Glutamatergic neuron (in vitro differentiated cells): Measurements from ENCODE around the gene STXBP6. TPM values are rescaled to one million over a fixed set of nuclear protein-coding genes. Genes with fewer than 3 reads are reported as not detected.

Source experiments
- DNase-seq: peaks from one replicate; pipeline ENCODE4 v3.0.0; 2022
- H3K27ac Mint-ChIP-seq: one replicate; pipeline ENCODE4 v1.8.0; 2020; ENCODE audit warnings: mild to moderate bottlenecking, mixed read lengths, inconsistent platforms; ENCODE audit not compliant: unreplicated experiment
- H3K27me3 Mint-ChIP-seq: one replicate; pipeline ENCODE4 v1.8.0; 2020; ENCODE audit warnings: mild to moderate bottlenecking, moderate library complexity, mixed read lengths, inconsistent platforms; ENCODE audit not compliant: unreplicated experiment
- H3K36me3 Mint-ChIP-seq: one replicate; pipeline ENCODE4 v1.8.0; 2020; ENCODE audit warnings: mild to moderate bottlenecking, mixed read lengths, inconsistent platforms; ENCODE audit not compliant: unreplicated experiment
- H3K4me1 Mint-ChIP-seq: one replicate; pipeline ENCODE4 v1.8.0; 2020; ENCODE audit warnings: mild to moderate bottlenecking, low read depth, mixed read lengths, inconsistent platforms; ENCODE audit not compliant: unreplicated experiment
- H3K4me3 Mint-ChIP-seq: one replicate; pipeline ENCODE4 v1.8.0; 2020; ENCODE audit warnings: mild to moderate bottlenecking, mixed read lengths, inconsistent platforms; ENCODE audit not compliant: unreplicated experiment
- H3K9me3 Mint-ChIP-seq: one replicate; pipeline ENCODE4 v1.8.0; 2020; ENCODE audit warnings: mild to moderate bottlenecking, moderate library complexity, mixed read lengths, inconsistent platforms; ENCODE audit not compliant: unreplicated experiment
- CTCF ChIP-seq: fragments of 200-600 bp; sonication (generic); IDR thresholded peaks from one replicate; pipeline ENCODE4 v1.5.0; 2021; ENCODE audit not compliant: partially characterized antibody, unreplicated experiment
- total RNA-seq: library from RNA; stranded (reverse); fragmentation: NEBNext Ultra II Directional; extraction: Animal tissue kit (Norgen Biotek cat#: 25700); gene quantifications from one replicate; pipeline ENCODE4 v1.2.1, GENCODE V29; 2021; ENCODE audit not compliant: unreplicated experiment

STXBP6 gene
- total RNA-seq, 1 donor from 2014 or later = 0.49 TPM

- Mint-ChIP-seq H3K4me1 (no peaks in the 10 kb centered on the region), H3K36me3 (no peaks in the 10 kb centered on the region), H3K27ac (no peak overlapping the region), H3K27me3 (no peaks in the 10 kb centered on the region), H3K4me3 (no peak overlapping the region), H3K9me3 (no peaks in the 10 kb centered on the region)
- no peak for DNase-seq
- TF ChIP-seq CTCF = no peak
Observed at GRCh38 chr14:25034803-25035681, 14.9 kb downstream of the STXBP6 start.

- no peak for TF ChIP-seq CTCF
- Mint-ChIP-seq H3K36me3 (no peaks in the 10 kb centered on the region), H3K9me3 (no peaks in the 10 kb centered on the region), H3K4me3 (no peak overlapping the region), H3K4me1 (no peaks in the 10 kb centered on the region), H3K27me3 (no peaks in the 10 kb centered on the region), H3K27ac (no peak overlapping the region)
- no peak for DNase-seq
Observed at GRCh38 chr14:25033358-25033757, 16.6 kb downstream of the STXBP6 start.

- no peak overlapping the region for H3K4me3 Mint-ChIP-seq
- no peaks in the 10 kb centered on the region for H3K9me3 Mint-ChIP-seq
- H3K27ac Mint-ChIP-seq = no peak overlapping the region
- no peaks in the 10 kb centered on the region for H3K4me1 Mint-ChIP-seq
- TF ChIP-seq CTCF = no peak
- H3K27me3 Mint-ChIP-seq = peaks cover 2% of the 10 kb centered on the region
- no peaks in the 10 kb centered on the region for H3K36me3 Mint-ChIP-seq
- DNase-seq = no peak
Observed at GRCh38 chr14:25032092-25032784, 17.7 kb downstream of the STXBP6 start.

- Mint-ChIP-seq H3K9me3 (no peaks in the 10 kb centered on the region), H3K27me3 (peaks cover 3% of the 10 kb centered on the region), H3K4me3 (no peak overlapping the region), H3K27ac (no peak overlapping the region), H3K36me3 (no peaks in the 10 kb centered on the region), H3K4me1 (no peaks in the 10 kb centered on the region)
- TF ChIP-seq CTCF = no peak
- DNase-seq = no peak
Observed at GRCh38 chr14:25026476-25027137, 23.3 kb downstream of the STXBP6 start.
